ENCODE results near the gene PGLYRP1. TPM values are rescaled to one million over a fixed set of nuclear protein-coding genes. Genes with fewer than 3 reads are reported as not detected.

The PGLYRP1 gene
- polyA plus RNA-seq, 3 donors, result 0.36 to 0.39 (median 0.37) TPM

DNA sequence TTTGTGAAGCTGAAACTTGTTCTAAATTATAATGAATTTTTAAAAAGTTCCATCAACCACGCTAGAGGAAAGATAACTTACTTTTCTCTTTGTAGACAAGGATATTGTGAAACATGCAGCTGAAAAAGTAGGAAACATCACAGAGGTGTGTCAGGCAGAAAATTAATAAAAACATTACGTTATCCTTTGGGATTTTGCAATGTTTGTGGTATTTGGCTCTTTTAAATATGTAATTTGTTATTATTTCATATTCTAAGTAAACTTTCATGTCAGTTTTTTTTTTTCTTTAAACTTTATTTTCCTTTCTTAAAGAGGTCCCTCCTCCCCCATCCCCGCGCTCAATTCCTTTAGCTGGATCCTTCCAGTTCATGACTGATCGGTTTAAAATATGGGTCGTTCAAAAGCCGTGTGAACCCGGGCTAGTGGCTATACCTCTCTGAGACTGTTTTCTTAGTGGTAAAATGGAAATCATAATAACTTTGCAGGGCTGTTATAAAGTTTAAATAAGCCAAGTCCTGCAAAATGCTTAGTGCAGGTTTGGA is 28.3 kb downstream of the PGLYRP1 start:
- H2AFZ ChIP-seq (ENCODE audit: insufficient read depth, low read depth, low read length, poor library complexity, severe bottlenecking), result peak overlapping the region; percentile 77
- no peak for TF ChIP-seq CTCF (IDR thresholded peaks at IDR 0.05)
- no peaks in the 10 kb centered on the region for H3K9me3 ChIP-seq (replicated peaks in 1 of 2; ENCODE audit: control insufficient read depth in 1 of 2, insufficient read depth in 1 of 2, low read length in 2 of 2)
- peaks cover 4% of the 10 kb centered on the region for H4K20me1 ChIP-seq (ENCODE audit: insufficient read depth, low read length)
- no peaks in the 10 kb centered on the region for H3K27me3 ChIP-seq (ENCODE audit: control insufficient read depth in 2 of 2, insufficient read depth in 2 of 2, low read length in 2 of 2)
- H3K27ac Mint-ChIP-seq, result no peak overlapping the region
- peaks cover 15 to 20% of the 10 kb centered on the region in 2 donors for H3K4me1 ChIP-seq (ENCODE audit: control insufficient read depth in 1 of 2, insufficient read depth in 2 of 2, low read length in 2 of 2)
- peak in 1 of 3 donors; percentile 7 for DNase-seq
- peaks cover 7% of the 10 kb centered on the region for H3K4me1 Mint-ChIP-seq
- peaks cover 8 to 12% (median 9%) of the 10 kb centered on the region in 3 donors for H3K27me3 Mint-ChIP-seq (ENCODE audit: low read depth in 3 of 3)
- no peaks in the 10 kb centered on the region for H3K79me2 ChIP-seq (ENCODE audit: insufficient read depth, low read length)
- no peaks in the 10 kb centered on the region for H3K36me3 ChIP-seq (replicated peaks in 1 of 2; ENCODE audit: control insufficient read depth in 1 of 2, insufficient read depth in 2 of 2, low read length in 2 of 2)
- H3K4me2 ChIP-seq (replicated peaks; ENCODE audit: extremely low read depth, low read length, poor library complexity, severe bottlenecking), result peak overlapping the region; percentile 97
- peaks cover 0 to 2% (median 0%) of the 10 kb centered on the region in 7 donors for H3K9me3 Mint-ChIP-seq
- no peak overlapping the region for H3K4me3 Mint-ChIP-seq
- intact Hi-C loops (cut with micrococcal nuclease), result loop anchor here in 1 of 2 donors (2.0 kb wide), 1 partner anchor 132 kb away; the partner anchor contains the start of gene SYMPK
- H3K36me3 Mint-ChIP-seq, result peaks cover 6 to 8% of the 10 kb centered on the region in 2 donors
- peak overlapping the region; percentile 37 for H3K9ac ChIP-seq (ENCODE audit: insufficient read depth, low read length, poor library complexity, severe bottlenecking)
- H3K4me3 ChIP-seq (replicated peaks in 1 of 3; ENCODE audit: low read depth in 2 of 3, low read length in 3 of 3), result peak overlapping the region; percentile 23 to 91 (median 55)
- H3K27ac ChIP-seq (ENCODE audit: low read depth in 1 of 2, low read length in 2 of 2), result no peak overlapping the region
- WGBS (ENCODE audit: insufficient coverage), result no CpG with 5 or more reads among the region's 8 CpGs

GRCh38 chr19:45990113-45990728 is 32.6 kb downstream of the PGLYRP1 start:
- Histone ChIP-seq H3K4me3 (replicated peaks in 1 of 3; ENCODE audit: low read depth in 2 of 3, low read length in 3 of 3) (no peak overlapping the region), H3K9ac (ENCODE audit: insufficient read depth, low read length, poor library complexity, severe bottlenecking) (no peak overlapping the region), H4K20me1 (ENCODE audit: insufficient read depth, low read length) (no peaks in the 10 kb centered on the region), H3K27ac (ENCODE audit: low read depth in 1 of 2, low read length in 2 of 2) (no peak overlapping the region), H2AFZ (ENCODE audit: insufficient read depth, low read depth, low read length, poor library complexity, severe bottlenecking) (no peak overlapping the region), H3K9me3 (replicated peaks in 1 of 2; ENCODE audit: control insufficient read depth in 1 of 2, insufficient read depth in 1 of 2, low read length in 2 of 2) (no peaks in the 10 kb centered on the region), H3K4me2 (replicated peaks; ENCODE audit: extremely low read depth, low read length, poor library complexity, severe bottlenecking) (no peak overlapping the region), H3K79me2 (ENCODE audit: insufficient read depth, low read length) (no peaks in the 10 kb centered on the region), H3K27me3 (ENCODE audit: control insufficient read depth in 2 of 2, insufficient read depth in 2 of 2, low read length in 2 of 2) (peaks cover 0 to 2% of the 10 kb centered on the region in 2 donors), H3K36me3 (replicated peaks in 1 of 2; ENCODE audit: control insufficient read depth in 1 of 2, insufficient read depth in 2 of 2, low read length in 2 of 2) (no peaks in the 10 kb centered on the region), H3K4me1 (ENCODE audit: control insufficient read depth in 1 of 2, insufficient read depth in 2 of 2, low read length in 2 of 2) (peaks cover 6 to 9% of the 10 kb centered on the region in 2 donors)
- Mint-ChIP-seq H3K4me3 (peak overlapping the region in 1 of 2 donors; percentile 47), H3K9me3 (peaks cover 0 to 2% (median 0%) of the 10 kb centered on the region in 7 donors), H3K4me1 (peaks cover 2% of the 10 kb centered on the region), H3K36me3 (no peaks in the 10 kb centered on the region), H3K27ac (no peak overlapping the region), H3K27me3 (ENCODE audit: low read depth in 3 of 3) (peaks cover 8 to 21% (median 19%) of the 10 kb centered on the region in 3 donors)
- no peak for TF ChIP-seq CTCF (IDR thresholded peaks at IDR 0.05)
- DNase-seq, result no peak
- 90% methylated on average over 9 of the region's 12 CpGs for WGBS (ENCODE audit: insufficient coverage)
- intact Hi-C loops (cut with micrococcal nuclease), result no loop called here

All from CD14-positive monocyte (primary cell).